Measurements from ENCODE around the gene TCF20.

TCF20 gene

DNA sequence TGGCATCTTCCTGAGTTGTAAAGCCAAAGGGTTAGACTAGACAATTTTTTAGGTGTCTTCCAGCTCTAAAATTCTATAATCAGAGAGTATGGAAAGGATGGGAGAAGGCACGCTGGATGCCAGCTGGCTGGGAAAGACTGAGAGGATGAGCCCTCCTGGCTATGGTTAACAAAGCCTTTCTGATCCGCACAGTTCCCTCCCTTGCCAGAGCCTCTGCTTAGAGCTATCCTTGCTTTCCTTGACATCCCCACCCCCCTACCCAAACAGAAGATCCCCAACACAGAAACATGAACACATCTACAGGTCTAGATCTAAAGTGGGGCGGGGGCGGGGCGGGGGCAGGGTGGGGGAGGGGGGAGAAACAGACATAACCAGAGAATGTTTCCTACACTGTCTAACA lies 6.5 kb downstream of the TCF20 start (continued):
- TF ChIP-seq TSHZ2 (CRISPR knock-in tag; IDR thresholded peaks at IDR 0.05), result no peak

DNA sequence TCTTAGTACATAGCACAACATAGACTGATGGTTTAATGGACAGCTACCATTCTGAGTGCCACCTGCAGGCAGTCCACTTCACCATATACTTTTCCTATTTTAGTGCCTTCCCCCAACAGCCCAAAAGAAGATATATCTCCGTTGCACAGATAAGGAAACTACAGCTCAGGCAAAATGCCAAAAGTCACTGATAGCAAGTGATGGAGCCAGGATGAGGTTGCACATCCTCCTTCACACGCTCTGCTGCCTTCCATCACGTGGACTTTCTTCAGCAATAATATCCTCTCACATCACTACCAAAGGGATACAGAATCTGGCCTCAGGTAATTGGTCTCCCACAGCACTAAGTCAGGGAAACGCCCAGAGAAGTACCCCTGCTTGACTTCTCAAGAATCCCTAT lies 7.5 kb downstream of the TCF20 start:
- TF ChIP-seq ZNF70 (CRISPR knock-in tag; IDR thresholded peaks at IDR 0.05) (no peak), TSHZ2 (CRISPR knock-in tag; IDR thresholded peaks at IDR 0.05) (no peak), CSDC2 (CRISPR knock-in tag; IDR thresholded peaks at IDR 0.05) (no peak)
- no peak for ATAC-seq

- no peak for ATAC-seq
- TF ChIP-seq PATZ1 (CRISPR knock-in tag; IDR thresholded peaks at IDR 0.05; ENCODE audit: borderline replicate concordance), result no peak
- no peak for TF ChIP-seq CSDC2 (CRISPR knock-in tag; IDR thresholded peaks at IDR 0.05)
- TF ChIP-seq ZNF565 (CRISPR knock-in tag; conservative IDR thresholded peaks at IDR 0.05; ENCODE audit: low read depth), result no peak
- TF ChIP-seq CSRNP3 (CRISPR knock-in tag; IDR thresholded peaks at IDR 0.05), result no peak
These were observed 9.2 kb downstream of the TCF20 start for GRCh38 chr22:42261296-42261695.

- TF ChIP-seq ARNTL (CRISPR knock-in tag; IDR thresholded peaks at IDR 0.05; ENCODE audit: borderline replicate concordance, low read depth), result no peak
- TF ChIP-seq ZC3H10 (CRISPR knock-in tag; IDR thresholded peaks at IDR 0.05), result no peak
- TF ChIP-seq ZNF70 (CRISPR knock-in tag; IDR thresholded peaks at IDR 0.05), result no peak
- TF ChIP-seq PPARA (CRISPR knock-in tag; IDR thresholded peaks at IDR 0.05; ENCODE audit: borderline replicate concordance), result no peak
- no peak for TF ChIP-seq BACH2 (CRISPR knock-in tag; IDR thresholded peaks at IDR 0.05; ENCODE audit: borderline replicate concordance)
- TF ChIP-seq, protein P1, sequence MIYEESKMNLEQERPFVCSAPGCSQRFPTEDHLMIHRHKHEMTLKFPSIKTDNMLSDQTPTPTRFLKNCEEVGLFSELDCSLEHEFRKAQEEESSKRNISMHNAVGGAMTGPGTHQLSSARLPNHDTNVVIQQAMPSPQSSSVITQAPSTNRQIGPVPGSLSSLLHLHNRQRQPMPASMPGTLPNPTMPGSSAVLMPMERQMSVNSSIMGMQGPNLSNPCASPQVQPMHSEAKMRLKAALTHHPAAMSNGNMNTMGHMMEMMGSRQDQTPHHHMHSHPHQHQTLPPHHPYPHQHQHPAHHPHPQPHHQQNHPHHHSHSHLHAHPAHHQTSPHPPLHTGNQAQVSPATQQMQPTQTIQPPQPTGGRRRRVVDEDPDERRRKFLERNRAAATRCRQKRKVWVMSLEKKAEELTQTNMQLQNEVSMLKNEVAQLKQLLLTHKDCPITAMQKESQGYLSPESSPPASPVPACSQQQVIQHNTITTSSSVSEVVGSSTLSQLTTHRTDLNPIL (CRISPR knock-in tag; IDR thresholded peaks at IDR 0.05; ENCODE audit: low read depth), result no peak
- TF ChIP-seq ZNF8 (CRISPR knock-in tag; IDR thresholded peaks at IDR 0.05), result no peak
- no peak for TF ChIP-seq ISL1 (CRISPR knock-in tag; IDR thresholded peaks at IDR 0.05)
- TF ChIP-seq CSRNP3 (CRISPR knock-in tag; IDR thresholded peaks at IDR 0.05), result no peak
- no peak for TF ChIP-seq ZFP30 (CRISPR knock-in tag; IDR thresholded peaks at IDR 0.05)
- TF ChIP-seq CSDC2 (CRISPR knock-in tag; IDR thresholded peaks at IDR 0.05), result no peak
- TF ChIP-seq ZNF565 (CRISPR knock-in tag; conservative IDR thresholded peaks at IDR 0.05; ENCODE audit: low read depth), result no peak
- no peak for TF ChIP-seq OSR1 (CRISPR knock-in tag; IDR thresholded peaks at IDR 0.05)
- TF ChIP-seq TSHZ2 (CRISPR knock-in tag; IDR thresholded peaks at IDR 0.05), result no peak
- no peak for TF ChIP-seq ESRRG (CRISPR knock-in tag; IDR thresholded peaks at IDR 0.05)
- TF ChIP-seq GLIS3 (CRISPR knock-in tag; IDR thresholded peaks at IDR 0.05), result no peak
- TF ChIP-seq PATZ1 (CRISPR knock-in tag; IDR thresholded peaks at IDR 0.05; ENCODE audit: borderline replicate concordance), result no peak
- TF ChIP-seq TCF4 (CRISPR knock-in tag; IDR thresholded peaks at IDR 0.05; ENCODE audit: borderline replicate concordance), result no peak
- no peak for ATAC-seq
These were observed 12.3 kb downstream of the TCF20 start for GRCh38 chr22:42258126-42258525.
